Measurements from ENCODE around the gene MAB21L2. TPM values are rescaled to one million over a fixed set of nuclear protein-coding genes. Genes with fewer than 3 reads are reported as not detected.

Gene MAB21L2
- total and polyA plus RNA-seq, 10 of the 15 experiments (the other 5 are each of a cell fraction or from before 2014, with no cell fraction given) = 0.11 to 0.25 TPM; not detected in 8

DNA sequence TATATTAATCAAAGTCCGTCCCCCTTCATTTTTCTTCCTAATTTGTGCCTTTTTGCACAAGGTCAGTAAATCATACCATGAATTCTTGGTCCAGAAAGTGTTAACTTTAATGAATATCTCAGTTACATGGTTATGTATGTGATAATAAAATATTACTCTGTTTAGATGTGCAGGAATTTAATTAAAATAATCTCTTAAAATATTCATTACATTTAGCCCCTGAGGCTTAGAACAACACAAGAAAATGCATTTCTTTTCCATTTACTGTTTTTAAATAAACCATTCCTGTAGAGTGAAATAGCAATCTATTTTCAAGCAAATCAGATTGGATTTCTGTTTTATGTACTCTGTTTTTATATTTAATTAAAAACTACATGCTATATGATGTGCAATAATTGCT, 17.6 kb downstream of the MAB21L2 start:
- in situ Hi-C loops (cut with MboI) (no loop called here), intact Hi-C loops (cut with micrococcal nuclease; ENCODE audit: unreplicated experiment) (loop anchor here (10.0 kb wide), 1 partner anchor 305 kb away; no protein-coding TSS in a partner anchor)
- DNase-seq (ENCODE audit: low read depth, low spot score) (no peak), ATAC-seq (no peak), FAIRE-seq (no peak)
- H3K27ac ChIP-seq (ENCODE audit: control insufficient read depth, insufficient read depth) = no peak overlapping the region
- no peaks in the 10 kb centered on the region for H3K79me2 ChIP-seq (ENCODE audit: control insufficient read depth, insufficient read depth, low read length)
- CTCF ChIA-PET = no interaction called here
- no peak overlapping the region for H3K4me3 ChIP-seq
- no peak overlapping the region for H3K9ac ChIP-seq (ENCODE audit: control insufficient read depth, insufficient read depth, low read length)
- RAD21 ChIA-PET (ENCODE audit: unreplicated experiment) = no interaction called here
- H3K4me1 ChIP-seq (ENCODE audit: control insufficient read depth, insufficient read depth, low read length) = no peaks in the 10 kb centered on the region
- no peaks in the 10 kb centered on the region for H3K36me3 ChIP-seq (ENCODE audit: control insufficient read depth in 2 of 2, insufficient read depth in 2 of 2, low read length in 1 of 2)
- H4K20me1 ChIP-seq (ENCODE audit: control insufficient read depth, insufficient read depth) = no peaks in the 10 kb centered on the region
- SMC1A ChIA-PET (ENCODE audit: uncharacterized antibody, unreplicated experiment) = no interaction called here
- H2AFZ ChIP-seq (ENCODE audit: control insufficient read depth, low read depth, low read length) = no peak overlapping the region
- BruUV-seq (replicated peaks) = no TSS peak
- TF ChIP-seq, protein P1, sequence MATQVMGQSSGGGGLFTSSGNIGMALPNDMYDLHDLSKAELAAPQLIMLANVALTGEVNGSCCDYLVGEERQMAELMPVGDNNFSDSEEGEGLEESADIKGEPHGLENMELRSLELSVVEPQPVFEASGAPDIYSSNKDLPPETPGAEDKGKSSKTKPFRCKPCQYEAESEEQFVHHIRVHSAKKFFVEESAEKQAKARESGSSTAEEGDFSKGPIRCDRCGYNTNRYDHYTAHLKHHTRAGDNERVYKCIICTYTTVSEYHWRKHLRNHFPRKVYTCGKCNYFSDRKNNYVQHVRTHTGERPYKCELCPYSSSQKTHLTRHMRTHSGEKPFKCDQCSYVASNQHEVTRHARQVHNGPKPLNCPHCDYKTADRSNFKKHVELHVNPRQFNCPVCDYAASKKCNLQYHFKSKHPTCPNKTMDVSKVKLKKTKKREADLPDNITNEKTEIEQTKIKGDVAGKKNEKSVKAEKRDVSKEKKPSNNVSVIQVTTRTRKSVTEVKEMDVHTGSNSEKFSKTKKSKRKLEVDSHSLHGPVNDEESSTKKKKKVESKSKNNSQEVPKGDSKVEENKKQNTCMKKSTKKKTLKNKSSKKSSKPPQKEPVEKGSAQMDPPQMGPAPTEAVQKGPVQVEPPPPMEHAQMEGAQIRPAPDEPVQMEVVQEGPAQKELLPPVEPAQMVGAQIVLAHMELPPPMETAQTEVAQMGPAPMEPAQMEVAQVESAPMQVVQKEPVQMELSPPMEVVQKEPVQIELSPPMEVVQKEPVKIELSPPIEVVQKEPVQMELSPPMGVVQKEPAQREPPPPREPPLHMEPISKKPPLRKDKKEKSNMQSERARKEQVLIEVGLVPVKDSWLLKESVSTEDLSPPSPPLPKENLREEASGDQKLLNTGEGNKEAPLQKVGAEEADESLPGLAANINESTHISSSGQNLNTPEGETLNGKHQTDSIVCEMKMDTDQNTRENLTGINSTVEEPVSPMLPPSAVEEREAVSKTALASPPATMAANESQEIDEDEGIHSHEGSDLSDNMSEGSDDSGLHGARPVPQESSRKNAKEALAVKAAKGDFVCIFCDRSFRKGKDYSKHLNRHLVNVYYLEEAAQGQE (IDR thresholded peaks at IDR 0.05; ENCODE audit: low read depth, low read length) = no peak
- TF ChIP-seq, protein P2, sequence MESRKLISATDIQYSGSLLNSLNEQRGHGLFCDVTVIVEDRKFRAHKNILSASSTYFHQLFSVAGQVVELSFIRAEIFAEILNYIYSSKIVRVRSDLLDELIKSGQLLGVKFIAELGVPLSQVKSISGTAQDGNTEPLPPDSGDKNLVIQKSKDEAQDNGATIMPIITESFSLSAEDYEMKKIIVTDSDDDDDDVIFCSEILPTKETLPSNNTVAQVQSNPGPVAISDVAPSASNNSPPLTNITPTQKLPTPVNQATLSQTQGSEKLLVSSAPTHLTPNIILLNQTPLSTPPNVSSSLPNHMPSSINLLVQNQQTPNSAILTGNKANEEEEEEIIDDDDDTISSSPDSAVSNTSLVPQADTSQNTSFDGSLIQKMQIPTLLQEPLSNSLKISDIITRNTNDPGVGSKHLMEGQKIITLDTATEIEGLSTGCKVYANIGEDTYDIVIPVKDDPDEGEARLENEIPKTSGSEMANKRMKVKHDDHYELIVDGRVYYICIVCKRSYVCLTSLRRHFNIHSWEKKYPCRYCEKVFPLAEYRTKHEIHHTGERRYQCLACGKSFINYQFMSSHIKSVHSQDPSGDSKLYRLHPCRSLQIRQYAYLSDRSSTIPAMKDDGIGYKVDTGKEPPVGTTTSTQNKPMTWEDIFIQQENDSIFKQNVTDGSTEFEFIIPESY (IDR thresholded peaks at IDR 0.05) = no peak
- TF ChIP-seq HDGF (IDR thresholded peaks at IDR 0.05) (no peak), NR2C1 (IDR thresholded peaks at IDR 0.05) (no peak), SMAD1 (IDR thresholded peaks at IDR 0.05; ENCODE audit: low read depth, partially characterized antibody) (no peak), ZNF622 (IDR thresholded peaks at IDR 0.05) (no peak), GATAD2B (conservative IDR thresholded peaks at IDR 0.05; ENCODE audit: low read depth) (no peak), FOXK2 (IDR thresholded peaks at IDR 0.05) (no peak), BMI1 (IDR thresholded peaks at IDR 0.05; ENCODE audit: borderline replicate concordance) (no peak), ZNF24 (IDR thresholded peaks at IDR 0.05) (no peak), CBFB (IDR thresholded peaks at IDR 0.05; ENCODE audit: low read depth) (no peak), RELA (IDR thresholded peaks at IDR 0.05; ENCODE audit: borderline replicate concordance, partially characterized antibody) (no peak), BACH1 (IDR thresholded peaks at IDR 0.05; ENCODE audit: borderline replicate concordance) (no peak)
- TF ChIP-seq, protein P3, sequence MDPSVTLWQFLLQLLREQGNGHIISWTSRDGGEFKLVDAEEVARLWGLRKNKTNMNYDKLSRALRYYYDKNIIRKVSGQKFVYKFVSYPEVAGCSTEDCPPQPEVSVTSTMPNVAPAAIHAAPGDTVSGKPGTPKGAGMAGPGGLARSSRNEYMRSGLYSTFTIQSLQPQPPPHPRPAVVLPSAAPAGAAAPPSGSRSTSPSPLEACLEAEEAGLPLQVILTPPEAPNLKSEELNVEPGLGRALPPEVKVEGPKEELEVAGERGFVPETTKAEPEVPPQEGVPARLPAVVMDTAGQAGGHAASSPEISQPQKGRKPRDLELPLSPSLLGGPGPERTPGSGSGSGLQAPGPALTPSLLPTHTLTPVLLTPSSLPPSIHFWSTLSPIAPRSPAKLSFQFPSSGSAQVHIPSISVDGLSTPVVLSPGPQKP (IDR thresholded peaks at IDR 0.05; ENCODE audit: low read depth, low read length) = no peak
- WGBS (ENCODE audit: insufficient coverage, insufficient replicate concordance, low lambda C conversion rate, missing lambda C conversion rate) = 96% methylated on average over 1 of the region's 1 CpG
- H3K27me3 ChIP-seq (replicated peaks in 1 of 2; ENCODE audit: control insufficient read depth in 2 of 2, insufficient read depth in 2 of 2, low read length in 1 of 2) = no peaks in the 10 kb centered on the region
- H3K9me3 ChIP-seq (replicated peaks; ENCODE audit: control insufficient read depth, insufficient read depth, low read length) = no peaks in the 10 kb centered on the region
- no peak overlapping the region for H3K4me2 ChIP-seq (ENCODE audit: control insufficient read depth, insufficient read depth)
- POLR2A ChIA-PET = no interaction called here

Data from GM12878 (cell line).